HepG2 (cell line): ENCODE measurements around the gene FBXO28.

Source experiments
- BRF2 ChIP-seq: sonication (generic); formaldehyde crosslinking; IDR thresholded peaks from 2 replicates; pipeline ENCODE4 v1.8.1; 2022; ENCODE audit warnings: mild to moderate bottlenecking, missing genetic modification reagents
- FOXM1 ChIP-seq: sonication (generic); formaldehyde crosslinking; IDR thresholded peaks from 2 replicates; pipeline ENCODE4 v1.5.0; 2020; ENCODE audit warnings: missing genetic modification reagents
- HMG20B ChIP-seq: conservative IDR thresholded peaks from 2 replicates; pipeline ENCODE4 v1.6.1; 2016; ENCODE audit warnings: missing genetic modification reagents, missing compliant biosample characterization
- JUNB ChIP-seq: sonication (generic); formaldehyde crosslinking; IDR thresholded peaks from 2 replicates; pipeline ENCODE4 v1.8.0; 2022; ENCODE audit warnings: missing genetic modification reagents, mild to moderate bottlenecking, borderline replicate concordance
- KAT7 ChIP-seq: IDR thresholded peaks from 2 replicates; pipeline ENCODE4 v1.6.1; 2018; ENCODE audit warnings: borderline replicate concordance, missing compliant biosample characterization
- NBN ChIP-seq: fragments of 450-650 bp; conservative IDR thresholded peaks from 2 replicates; pipeline ENCODE4 v1.6.1; 2017
- NFRKB ChIP-seq: fragments of 450-650 bp; IDR thresholded peaks from 2 replicates; pipeline ENCODE4 v1.6.1; 2017
- PHF20 ChIP-seq: sonication (generic); formaldehyde crosslinking; IDR thresholded peaks from 2 replicates; pipeline ENCODE4 v1.5.0; 2020; ENCODE audit warnings: mild to moderate bottlenecking, missing genetic modification reagents
- RAD21 ChIP-seq: fragments of 450-650 bp; formaldehyde crosslinking; IDR thresholded peaks from 2 replicates; pipeline ENCODE4 v1.5.0; 2020; ENCODE audit warnings: mild to moderate bottlenecking
- TARDBP ChIP-seq: sonication (generic); formaldehyde crosslinking; IDR thresholded peaks from 2 replicates; pipeline ENCODE4 v1.8.0; 2022; ENCODE audit warnings: mild to moderate bottlenecking, missing genetic modification reagents
- ZSCAN20 ChIP-seq: sonication (generic); formaldehyde crosslinking; IDR thresholded peaks from 2 replicates; pipeline ENCODE4 v1.4.0; 2020; ENCODE audit warnings: missing genetic modification reagents, mild to moderate bottlenecking, borderline replicate concordance
- TF ChIP-seq, protein P1 (sequence below): sonication (generic); formaldehyde crosslinking; IDR thresholded peaks from 2 replicates; pipeline ENCODE4 v1.4.0; 2020; ENCODE audit warnings: missing genetic modification reagents
- TF ChIP-seq, protein P2 (sequence below): sonication (generic); formaldehyde crosslinking; IDR thresholded peaks from 2 replicates; pipeline ENCODE4 v1.5.0; 2020; ENCODE audit warnings: missing genetic modification reagents

- TF ChIP-seq RAD21 (CRISPR knock-in tag): no peak
- TF ChIP-seq HMG20B (CRISPR knock-in tag): no peak
- no peak for TF ChIP-seq PHF20 (CRISPR knock-in tag)
- TF ChIP-seq, protein P1, sequence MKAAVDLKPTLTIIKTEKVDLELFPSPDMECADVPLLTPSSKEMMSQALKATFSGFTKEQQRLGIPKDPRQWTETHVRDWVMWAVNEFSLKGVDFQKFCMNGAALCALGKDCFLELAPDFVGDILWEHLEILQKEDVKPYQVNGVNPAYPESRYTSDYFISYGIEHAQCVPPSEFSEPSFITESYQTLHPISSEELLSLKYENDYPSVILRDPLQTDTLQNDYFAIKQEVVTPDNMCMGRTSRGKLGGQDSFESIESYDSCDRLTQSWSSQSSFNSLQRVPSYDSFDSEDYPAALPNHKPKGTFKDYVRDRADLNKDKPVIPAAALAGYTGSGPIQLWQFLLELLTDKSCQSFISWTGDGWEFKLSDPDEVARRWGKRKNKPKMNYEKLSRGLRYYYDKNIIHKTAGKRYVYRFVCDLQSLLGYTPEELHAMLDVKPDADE: no peak
- TF ChIP-seq, protein P2, sequence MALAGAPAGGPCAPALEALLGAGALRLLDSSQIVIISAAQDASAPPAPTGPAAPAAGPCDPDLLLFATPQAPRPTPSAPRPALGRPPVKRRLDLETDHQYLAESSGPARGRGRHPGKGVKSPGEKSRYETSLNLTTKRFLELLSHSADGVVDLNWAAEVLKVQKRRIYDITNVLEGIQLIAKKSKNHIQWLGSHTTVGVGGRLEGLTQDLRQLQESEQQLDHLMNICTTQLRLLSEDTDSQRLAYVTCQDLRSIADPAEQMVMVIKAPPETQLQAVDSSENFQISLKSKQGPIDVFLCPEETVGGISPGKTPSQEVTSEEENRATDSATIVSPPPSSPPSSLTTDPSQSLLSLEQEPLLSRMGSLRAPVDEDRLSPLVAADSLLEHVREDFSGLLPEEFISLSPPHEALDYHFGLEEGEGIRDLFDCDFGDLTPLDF (CRISPR knock-in tag): no peak
- TF ChIP-seq ZSCAN20 (CRISPR knock-in tag): no peak
- TF ChIP-seq NFRKB: no peak
- no peak for TF ChIP-seq FOXM1 (CRISPR knock-in tag)
- TF ChIP-seq KAT7: no peak
- no peak for TF ChIP-seq NBN
- TF ChIP-seq BRF2 (CRISPR knock-in tag): no peak
- no peak for TF ChIP-seq TARDBP (CRISPR knock-in tag)
- TF ChIP-seq JUNB: no peak
Observed at GRCh38 chr1:224196813-224197600, 83.1 kb downstream of the FBXO28 start.
